ENCODE data around the gene SPATA9.

GRCh38 chr5:95610546-95610945 lies 72.2 kb downstream of the SPATA9 start:
- no peak for TF ChIP-seq CTCF (IDR thresholded peaks at IDR 0.05 in 8 of 11, conservative IDR thresholded peaks at IDR 0.05 in 3 of 11)
- no peak for TF ChIP-seq POLR2AphosphoS5 (IDR thresholded peaks at IDR 0.05)

Data from spleen (tissue), 7 donors.